SK-N-SH (cell line): Measurements from ENCODE around the gene CDK1. TPM values are rescaled to one million over a fixed set of nuclear protein-coding genes. Genes with fewer than 3 reads are reported as not detected.

Source experiments
- CTCF ChIA-PET: fragments of 300-600, 350-600 bp; formaldehyde crosslinking; extraction: SDS; loops from one replicate; lab custom pipeline; 2021; lab: Yijun Ruan, JAX
- POLR2A ChIA-PET: fragments of 350-600 bp; sonication (Branson Sonifier 250); formaldehyde crosslinking; extraction: SDS; loops from one replicate; lab custom pipeline; 2020; ENCODE audit warnings: antibody characterized with exemption, inconsistent platforms; lab: Yijun Ruan, JAX
- DNase-seq: peaks from one replicate; pipeline ENCODE4 v3.0.0; 2012
- H2AFZ ChIP-seq: fragments of 200-600 bp; sonication (generic); 2 replicates; pipeline ENCODE4 v1.8.1; 2016; ENCODE audit warnings: antibody characterized with exemption, mild to moderate bottlenecking, low read depth
- H3F3A ChIP-seq: fragments of 200-600 bp; sonication (generic); replicated peaks from 2 replicates; pipeline ENCODE3; 2016; ENCODE audit warnings: antibody characterized with exemption, mild to moderate bottlenecking; ENCODE audit not compliant: insufficient read depth
- H3K27ac ChIP-seq, 2 experiments: fragments of 200-500 bp in 1 of 2; fragments of 200-600 bp in 1 of 2; sonication (Bioruptor generic) in 1 of 2; sonication (generic), shearing (Covaris generic) in 1 of 2; 2 replicates each; pipeline versions ENCODE4 v1.5.1 to v1.6.1; 2014 to 2016; ENCODE audit warnings: low read depth in 2 of 2, inconsistent platforms in 1 of 2, low read length in 1 of 2, mild to moderate bottlenecking in 1 of 2, mixed read lengths in 1 of 2
- H3K27me3 ChIP-seq: fragments of 200-600 bp; sonication (generic), shearing (Covaris generic); 2 replicates; pipeline ENCODE4 v1.6.1; 2016; ENCODE audit warnings: mixed run types; ENCODE audit not compliant: insufficient read depth
- H3K36me3 ChIP-seq, 2 experiments: fragments of 200-500 bp in 1 of 2; fragments of 200-600 bp in 1 of 2; sonication (Bioruptor generic) in 1 of 2; sonication (generic) in 1 of 2; replicated peaks in 1 of 2; 2 replicates each; pipeline versions ENCODE3 to v1.5.1; 2014 to 2016; ENCODE audit warnings: low read length in 1 of 2, mild to moderate bottlenecking in 1 of 2; ENCODE audit not compliant: insufficient read depth in 2 of 2, control insufficient read depth in 1 of 2
- H3K4me1 ChIP-seq, 2 experiments: fragments of 200-500 bp in 1 of 2; fragments of 200-600 bp in 1 of 2; sonication (Bioruptor generic) in 1 of 2; sonication (generic), shearing (Covaris generic) in 1 of 2; 2 replicates each; pipeline versions ENCODE4 v1.5.1 to v1.6.1; 2014 to 2016; ENCODE audit warnings: low read depth in 1 of 2, low read length in 1 of 2, mixed run types in 1 of 2; ENCODE audit not compliant: insufficient read depth in 2 of 2, control insufficient read depth in 1 of 2
- H3K4me2 ChIP-seq: fragments of 200-600 bp; sonication (generic), shearing (Covaris generic); 2 replicates; pipeline ENCODE4 v1.6.1; 2017; ENCODE audit warnings: mixed run types
- H3K4me3 ChIP-seq, 2 experiments: fragments of 200-500 bp in 1 of 2; fragments of 200-600 bp in 1 of 2; sonication (Bioruptor generic) in 1 of 2; sonication (generic), shearing (Covaris generic) in 1 of 2; 2 replicates each; pipeline versions ENCODE4 v1.5.1 to v1.8.1; 2014 to 2016; ENCODE audit warnings: low read depth in 2 of 2, inconsistent platforms in 1 of 2, low read length in 1 of 2, mild to moderate bottlenecking in 1 of 2, mixed read lengths in 1 of 2, moderate library complexity in 1 of 2
- H3K79me2 ChIP-seq: fragments of 200-600 bp; sonication (generic); 2 replicates; pipeline ENCODE4 v1.8.1; 2017; ENCODE audit warnings: mild to moderate bottlenecking; ENCODE audit not compliant: insufficient read depth
- H3K9ac ChIP-seq: fragments of 200-600 bp; sonication (generic); 2 replicates; pipeline ENCODE4 v1.6.1; 2017; ENCODE audit warnings: mixed run types
- H3K9me2 ChIP-seq: fragments of 200-600 bp; sonication (generic); 2 replicates; pipeline ENCODE4 v1.6.1; 2017; ENCODE audit warnings: mixed run types
- H3K9me3 ChIP-seq: fragments of 200-600 bp; sonication (generic); 2 replicates; pipeline ENCODE4 v1.6.1; 2017; ENCODE audit warnings: mixed run types, mild to moderate bottlenecking, moderate library complexity
- H4K20me1 ChIP-seq: fragments of 200-600 bp; sonication (generic); 2 replicates; pipeline ENCODE4 v1.6.1; 2017; ENCODE audit warnings: mild to moderate bottlenecking, mixed run types; ENCODE audit not compliant: insufficient read depth
- CHD2 ChIP-seq: fragments of 150-350 bp; IDR thresholded peaks from 2 replicates; pipeline ENCODE4 v1.6.1; 2018; ENCODE audit warnings: low read length; ENCODE audit not compliant: partially characterized antibody
- FOSL2 ChIP-seq: IDR thresholded peaks from 2 replicates; pipeline ENCODE4 v1.4.0; 2012; ENCODE audit warnings: low read depth, mild to moderate bottlenecking, moderate library complexity, borderline replicate concordance
- FOXJ3 ChIP-seq: sonication (generic); formaldehyde crosslinking; IDR thresholded peaks from 2 replicates; pipeline ENCODE4 v1.5.1; 2020; ENCODE audit warnings: mild to moderate bottlenecking, missing genetic modification reagents
- FOXM1 ChIP-seq: IDR thresholded peaks from 2 replicates; pipeline ENCODE4 v1.4.0; 2012; ENCODE audit warnings: low read depth, mild to moderate bottlenecking
- JUND ChIP-seq: IDR thresholded peaks from 2 replicates; pipeline ENCODE4 v1.4.0; 2012
- RCOR1 ChIP-seq: fragments of 150-350 bp; IDR thresholded peaks from 2 replicates; pipeline ENCODE4 v1.6.1; 2017; ENCODE audit warnings: antibody characterized with exemption, low read length
- WGBS: methylation state at CpG from one replicate; pipeline ENCODE4 v1.1.6; 2017; ENCODE audit warnings: low lambda C conversion rate; 5-methylcytosine and 5-hydroxymethylcytosine counted together
- polyA plus RNA-seq, 3 experiments: library from polyadenylated mRNA; depleted of rRNA; stranded (reverse); fragments of >200 nt; gene quantifications; 2 replicates each; pipeline ENCODE4 v1.2.3, GENCODE V29; 2012
- TF ChIP-seq, protein P1 (sequence below): IDR thresholded peaks from 2 replicates; pipeline ENCODE4 v1.4.0; 2012; ENCODE audit warnings: low read depth
- TF ChIP-seq, protein P2 (sequence below): fragments of 150-350 bp; IDR thresholded peaks from 2 replicates; pipeline ENCODE4 v1.6.1; 2016; ENCODE audit warnings: mild to moderate bottlenecking, low read depth, low read length
- TF ChIP-seq, protein P3 (sequence below): IDR thresholded peaks from 2 replicates; pipeline ENCODE4 v1.6.1; 2012; ENCODE audit warnings: mild to moderate bottlenecking, low read depth, low read length, moderate library complexity

CDK1 gene
- polyA plus RNA-seq, 1 of the 3 experiments (the other 2 are of a cell fraction): 20.8 TPM

GRCh38 chr10:60762554-60762953, 15.7 kb upstream of the CDK1 start:
- Histone ChIP-seq H4K20me1 (no peaks in the 10 kb centered on the region), H3K27me3 (no peaks in the 10 kb centered on the region), H3F3A (no peaks in the 10 kb centered on the region), H3K79me2 (no peaks in the 10 kb centered on the region), H3K9me2 (no peaks in the 10 kb centered on the region), H2AFZ (no peak overlapping the region), H3K27ac (no peak overlapping the region), H3K4me2 (no peak overlapping the region), H3K4me1 (peaks cover under 1 to 2% of the 10 kb centered on the region in 2 experiments; a peak in 3 of 4 replicates), H3K9ac (no peak overlapping the region), H3K9me3 (no peaks in the 10 kb centered on the region), H3K4me3 (no peak overlapping the region), H3K36me3 (no peaks in the 10 kb centered on the region)
- DNase-seq: no peak
- ChIA-PET CTCF (no interaction called here), POLR2A (no interaction called here)
- TF ChIP-seq FOXM1: no peak
- TF ChIP-seq, protein P1, sequence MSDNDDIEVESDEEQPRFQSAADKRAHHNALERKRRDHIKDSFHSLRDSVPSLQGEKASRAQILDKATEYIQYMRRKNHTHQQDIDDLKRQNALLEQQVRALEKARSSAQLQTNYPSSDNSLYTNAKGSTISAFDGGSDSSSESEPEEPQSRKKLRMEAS: no peak
- no peak for TF ChIP-seq FOXJ3 (CRISPR knock-in tag)
- TF ChIP-seq FOSL2: no peak
- TF ChIP-seq RCOR1: no peak
- TF ChIP-seq, protein P2, sequence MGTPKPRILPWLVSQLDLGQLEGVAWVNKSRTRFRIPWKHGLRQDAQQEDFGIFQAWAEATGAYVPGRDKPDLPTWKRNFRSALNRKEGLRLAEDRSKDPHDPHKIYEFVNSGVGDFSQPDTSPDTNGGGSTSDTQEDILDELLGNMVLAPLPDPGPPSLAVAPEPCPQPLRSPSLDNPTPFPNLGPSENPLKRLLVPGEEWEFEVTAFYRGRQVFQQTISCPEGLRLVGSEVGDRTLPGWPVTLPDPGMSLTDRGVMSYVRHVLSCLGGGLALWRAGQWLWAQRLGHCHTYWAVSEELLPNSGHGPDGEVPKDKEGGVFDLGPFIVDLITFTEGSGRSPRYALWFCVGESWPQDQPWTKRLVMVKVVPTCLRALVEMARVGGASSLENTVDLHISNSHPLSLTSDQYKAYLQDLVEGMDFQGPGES: no peak
- TF ChIP-seq, protein P3, sequence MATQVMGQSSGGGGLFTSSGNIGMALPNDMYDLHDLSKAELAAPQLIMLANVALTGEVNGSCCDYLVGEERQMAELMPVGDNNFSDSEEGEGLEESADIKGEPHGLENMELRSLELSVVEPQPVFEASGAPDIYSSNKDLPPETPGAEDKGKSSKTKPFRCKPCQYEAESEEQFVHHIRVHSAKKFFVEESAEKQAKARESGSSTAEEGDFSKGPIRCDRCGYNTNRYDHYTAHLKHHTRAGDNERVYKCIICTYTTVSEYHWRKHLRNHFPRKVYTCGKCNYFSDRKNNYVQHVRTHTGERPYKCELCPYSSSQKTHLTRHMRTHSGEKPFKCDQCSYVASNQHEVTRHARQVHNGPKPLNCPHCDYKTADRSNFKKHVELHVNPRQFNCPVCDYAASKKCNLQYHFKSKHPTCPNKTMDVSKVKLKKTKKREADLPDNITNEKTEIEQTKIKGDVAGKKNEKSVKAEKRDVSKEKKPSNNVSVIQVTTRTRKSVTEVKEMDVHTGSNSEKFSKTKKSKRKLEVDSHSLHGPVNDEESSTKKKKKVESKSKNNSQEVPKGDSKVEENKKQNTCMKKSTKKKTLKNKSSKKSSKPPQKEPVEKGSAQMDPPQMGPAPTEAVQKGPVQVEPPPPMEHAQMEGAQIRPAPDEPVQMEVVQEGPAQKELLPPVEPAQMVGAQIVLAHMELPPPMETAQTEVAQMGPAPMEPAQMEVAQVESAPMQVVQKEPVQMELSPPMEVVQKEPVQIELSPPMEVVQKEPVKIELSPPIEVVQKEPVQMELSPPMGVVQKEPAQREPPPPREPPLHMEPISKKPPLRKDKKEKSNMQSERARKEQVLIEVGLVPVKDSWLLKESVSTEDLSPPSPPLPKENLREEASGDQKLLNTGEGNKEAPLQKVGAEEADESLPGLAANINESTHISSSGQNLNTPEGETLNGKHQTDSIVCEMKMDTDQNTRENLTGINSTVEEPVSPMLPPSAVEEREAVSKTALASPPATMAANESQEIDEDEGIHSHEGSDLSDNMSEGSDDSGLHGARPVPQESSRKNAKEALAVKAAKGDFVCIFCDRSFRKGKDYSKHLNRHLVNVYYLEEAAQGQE: no peak
- 73% methylated on average over 1 of the region's 1 CpG for WGBS

- DNase-seq: no peak
- H3K4me3 ChIP-seq: no peak overlapping the region
- H4K20me1 ChIP-seq: no peaks in the 10 kb centered on the region
- ChIA-PET POLR2A (no interaction called here), CTCF (interaction anchor here (1.3 kb wide), 1 partner anchor 323 kb away, joined by 4 read pairs; no protein-coding TSS in a partner anchor)
- no peaks in the 10 kb centered on the region for H3F3A ChIP-seq
- TF ChIP-seq CHD2 (no peak), JUND (no peak)
- H3K79me2 ChIP-seq: no peaks in the 10 kb centered on the region
- H3K27me3 ChIP-seq: no peaks in the 10 kb centered on the region
- no peaks in the 10 kb centered on the region for H3K4me1 ChIP-seq
- 85% methylated on average over 6 of the region's 6 CpGs for WGBS
- H3K27ac ChIP-seq: no peak overlapping the region
- H3K9me2 ChIP-seq: no peaks in the 10 kb centered on the region
- H3K36me3 ChIP-seq: no peaks in the 10 kb centered on the region
- H2AFZ ChIP-seq: no peak overlapping the region
- no peaks in the 10 kb centered on the region for H3K9me3 ChIP-seq
- H3K9ac ChIP-seq: no peak overlapping the region
- no peak overlapping the region for H3K4me2 ChIP-seq
Measured at GRCh38 chr10:60767424-60767823, 10.9 kb upstream of the CDK1 start.
